PFSK-1 (cell line): ENCODE data around the gene CFAP91.

Source experiments
- POLR2AphosphoS5 ChIP-seq: IDR thresholded peaks from 2 replicates; pipeline ENCODE4 v1.6.1; 2012; ENCODE audit warnings: low read depth, mild to moderate bottlenecking, control low read depth, low read length, moderate library complexity
- TAF1 ChIP-seq: IDR thresholded peaks from 2 replicates; pipeline ENCODE4 v1.6.1; 2012; ENCODE audit warnings: low read length, control low read depth, borderline replicate concordance; ENCODE audit not compliant: insufficient read depth

DNA sequence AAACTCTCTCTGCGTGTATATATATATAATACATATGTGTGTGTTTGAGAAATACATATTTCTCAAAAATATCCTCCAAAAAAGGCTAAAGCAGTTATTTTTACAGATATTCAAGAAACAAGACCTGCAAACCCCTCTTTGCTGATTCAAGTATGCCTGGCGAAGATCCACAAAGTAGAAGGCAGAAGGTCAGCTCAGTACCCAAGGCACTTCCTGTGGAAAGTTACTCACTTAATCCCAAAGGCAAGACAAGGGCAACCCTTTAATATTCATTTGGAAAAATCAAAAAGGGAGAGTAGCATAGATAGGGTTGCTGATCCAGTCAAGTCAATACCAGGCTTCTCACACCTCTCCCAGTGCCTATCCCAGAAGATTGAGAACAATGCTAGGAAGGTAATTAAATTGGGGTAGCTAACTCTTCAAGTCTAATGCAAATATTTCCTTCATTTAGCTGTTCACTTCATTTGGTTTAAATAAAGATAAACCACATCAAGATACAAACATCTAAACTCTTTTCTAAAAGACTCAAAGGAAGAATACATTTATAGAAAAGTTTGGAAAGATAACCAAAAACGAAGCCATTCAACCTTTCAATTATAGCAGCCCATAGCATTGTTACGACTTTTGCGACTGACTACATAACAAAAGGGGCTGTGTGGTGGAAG, 32.8 kb upstream of the CFAP91 start:
- no peak for TF ChIP-seq TAF1
- no peak for TF ChIP-seq POLR2AphosphoS5
